Measurements from ENCODE around the gene LDLRAD3. TPM values are rescaled to one million over a fixed set of nuclear protein-coding genes. Genes with fewer than 3 reads are reported as not detected.

LDLRAD3 gene
- total RNA-seq, 1 donor from 2014 or later, result 7.2 TPM

GRCh38 chr11:36077886-36078685 is 134.2 kb downstream of the LDLRAD3 start:
- ATAC-seq, result no peak

GRCh38 chr11:36078686-36079055 is 134.8 kb downstream of the LDLRAD3 start:
- ATAC-seq, result no peak

- no peak for ATAC-seq
These were observed 136.2 kb downstream of the LDLRAD3 start for GRCh38 chr11:36079878-36080675.

- no peak for ATAC-seq
These were observed 137.5 kb downstream of the LDLRAD3 start for GRCh38 chr11:36081274-36081945.

GRCh38 chr11:36086366-36086765 is 142.5 kb downstream of the LDLRAD3 start:
- no peak for ATAC-seq

GRCh38 chr11:36088266-36088972 is 144.6 kb downstream of the LDLRAD3 start:
- no peak for ATAC-seq

GRCh38 chr11:36089920-36090319 is 146.1 kb downstream of the LDLRAD3 start:
- no peak for ATAC-seq

- no peak for ATAC-seq
These were observed 146.7 kb downstream of the LDLRAD3 start for GRCh38 chr11:36090356-36091109.

GRCh38 chr11:36091256-36091811 is 147.5 kb downstream of the LDLRAD3 start:
- ATAC-seq, result no peak

GRCh38 chr11:36092314-36093030 is 148.6 kb downstream of the LDLRAD3 start:
- ATAC-seq, result no peak

- no peak for ATAC-seq
These were observed 149.7 kb downstream of the LDLRAD3 start for GRCh38 chr11:36093548-36093947.

GRCh38 chr11:36094164-36094563 is 150.3 kb downstream of the LDLRAD3 start:
- no peak for ATAC-seq

- no peak for ATAC-seq
These were observed 151.9 kb downstream of the LDLRAD3 start for GRCh38 chr11:36095716-36096115.

GRCh38 chr11:36097219-36097650 is 153.4 kb downstream of the LDLRAD3 start:
- ATAC-seq, result no peak

GRCh38 chr11:36098087-36098486 is 154.2 kb downstream of the LDLRAD3 start:
- ATAC-seq, result no peak

GRCh38 chr11:36098853-36099375 is 155.1 kb downstream of the LDLRAD3 start:
- ATAC-seq, result no peak

GRCh38 chr11:36101466-36101865 is 157.6 kb downstream of the LDLRAD3 start:
- no peak for ATAC-seq

GRCh38 chr11:36102868-36103267 is 159.0 kb downstream of the LDLRAD3 start:
- ATAC-seq, result no peak

GRCh38 chr11:36103933-36104530 is 160.2 kb downstream of the LDLRAD3 start:
- no peak for ATAC-seq

- ATAC-seq, result no peak
These were observed 160.8 kb downstream of the LDLRAD3 start for GRCh38 chr11:36104660-36104992.

Data from esophagus mucosa (tissue), 1 donor.